ENCODE results near the gene POLR1C.

POLR1C gene

GRCh38 chr6:43495409-43495941 is 21.4 kb upstream of the POLR1C start:
- Histone ChIP-seq H3K4me3 (replicated peaks; ENCODE audit: insufficient read depth, low read length) (no peak overlapping the region), H3K27ac (replicated peaks) (no peak overlapping the region), H3K27me3 (ENCODE audit: insufficient read depth, poor library complexity, severe bottlenecking) (no peaks in the 10 kb centered on the region)
- TF ChIP-seq, protein P1, sequence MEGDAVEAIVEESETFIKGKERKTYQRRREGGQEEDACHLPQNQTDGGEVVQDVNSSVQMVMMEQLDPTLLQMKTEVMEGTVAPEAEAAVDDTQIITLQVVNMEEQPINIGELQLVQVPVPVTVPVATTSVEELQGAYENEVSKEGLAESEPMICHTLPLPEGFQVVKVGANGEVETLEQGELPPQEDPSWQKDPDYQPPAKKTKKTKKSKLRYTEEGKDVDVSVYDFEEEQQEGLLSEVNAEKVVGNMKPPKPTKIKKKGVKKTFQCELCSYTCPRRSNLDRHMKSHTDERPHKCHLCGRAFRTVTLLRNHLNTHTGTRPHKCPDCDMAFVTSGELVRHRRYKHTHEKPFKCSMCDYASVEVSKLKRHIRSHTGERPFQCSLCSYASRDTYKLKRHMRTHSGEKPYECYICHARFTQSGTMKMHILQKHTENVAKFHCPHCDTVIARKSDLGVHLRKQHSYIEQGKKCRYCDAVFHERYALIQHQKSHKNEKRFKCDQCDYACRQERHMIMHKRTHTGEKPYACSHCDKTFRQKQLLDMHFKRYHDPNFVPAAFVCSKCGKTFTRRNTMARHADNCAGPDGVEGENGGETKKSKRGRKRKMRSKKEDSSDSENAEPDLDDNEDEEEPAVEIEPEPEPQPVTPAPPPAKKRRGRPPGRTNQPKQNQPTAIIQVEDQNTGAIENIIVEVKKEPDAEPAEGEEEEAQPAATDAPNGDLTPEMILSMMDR (IDR thresholded peaks at IDR 0.05; ENCODE audit: insufficient read depth, low read length) = no peak
- TF ChIP-seq GABPA (IDR thresholded peaks at IDR 0.05; ENCODE audit: low read depth) = no peak
- TF ChIP-seq SPI1 (IDR thresholded peaks at IDR 0.05; ENCODE audit: borderline replicate concordance, low read depth) = peak; percentile 13; the same call in 1 of the 2 replicates
- TF ChIP-seq, protein P2, sequence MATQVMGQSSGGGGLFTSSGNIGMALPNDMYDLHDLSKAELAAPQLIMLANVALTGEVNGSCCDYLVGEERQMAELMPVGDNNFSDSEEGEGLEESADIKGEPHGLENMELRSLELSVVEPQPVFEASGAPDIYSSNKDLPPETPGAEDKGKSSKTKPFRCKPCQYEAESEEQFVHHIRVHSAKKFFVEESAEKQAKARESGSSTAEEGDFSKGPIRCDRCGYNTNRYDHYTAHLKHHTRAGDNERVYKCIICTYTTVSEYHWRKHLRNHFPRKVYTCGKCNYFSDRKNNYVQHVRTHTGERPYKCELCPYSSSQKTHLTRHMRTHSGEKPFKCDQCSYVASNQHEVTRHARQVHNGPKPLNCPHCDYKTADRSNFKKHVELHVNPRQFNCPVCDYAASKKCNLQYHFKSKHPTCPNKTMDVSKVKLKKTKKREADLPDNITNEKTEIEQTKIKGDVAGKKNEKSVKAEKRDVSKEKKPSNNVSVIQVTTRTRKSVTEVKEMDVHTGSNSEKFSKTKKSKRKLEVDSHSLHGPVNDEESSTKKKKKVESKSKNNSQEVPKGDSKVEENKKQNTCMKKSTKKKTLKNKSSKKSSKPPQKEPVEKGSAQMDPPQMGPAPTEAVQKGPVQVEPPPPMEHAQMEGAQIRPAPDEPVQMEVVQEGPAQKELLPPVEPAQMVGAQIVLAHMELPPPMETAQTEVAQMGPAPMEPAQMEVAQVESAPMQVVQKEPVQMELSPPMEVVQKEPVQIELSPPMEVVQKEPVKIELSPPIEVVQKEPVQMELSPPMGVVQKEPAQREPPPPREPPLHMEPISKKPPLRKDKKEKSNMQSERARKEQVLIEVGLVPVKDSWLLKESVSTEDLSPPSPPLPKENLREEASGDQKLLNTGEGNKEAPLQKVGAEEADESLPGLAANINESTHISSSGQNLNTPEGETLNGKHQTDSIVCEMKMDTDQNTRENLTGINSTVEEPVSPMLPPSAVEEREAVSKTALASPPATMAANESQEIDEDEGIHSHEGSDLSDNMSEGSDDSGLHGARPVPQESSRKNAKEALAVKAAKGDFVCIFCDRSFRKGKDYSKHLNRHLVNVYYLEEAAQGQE (IDR thresholded peaks at IDR 0.05; ENCODE audit: insufficient replicate concordance, low read depth) = no peak
- TF ChIP-seq POLR2AphosphoS5 (IDR thresholded peaks at IDR 0.05; ENCODE audit: low read depth) = no peak
- DNase-seq (ENCODE audit: low read depth in 1 of 2, low spot score in 1 of 2) = peak in 1 of 2 experiments; percentile 35

DNA sequence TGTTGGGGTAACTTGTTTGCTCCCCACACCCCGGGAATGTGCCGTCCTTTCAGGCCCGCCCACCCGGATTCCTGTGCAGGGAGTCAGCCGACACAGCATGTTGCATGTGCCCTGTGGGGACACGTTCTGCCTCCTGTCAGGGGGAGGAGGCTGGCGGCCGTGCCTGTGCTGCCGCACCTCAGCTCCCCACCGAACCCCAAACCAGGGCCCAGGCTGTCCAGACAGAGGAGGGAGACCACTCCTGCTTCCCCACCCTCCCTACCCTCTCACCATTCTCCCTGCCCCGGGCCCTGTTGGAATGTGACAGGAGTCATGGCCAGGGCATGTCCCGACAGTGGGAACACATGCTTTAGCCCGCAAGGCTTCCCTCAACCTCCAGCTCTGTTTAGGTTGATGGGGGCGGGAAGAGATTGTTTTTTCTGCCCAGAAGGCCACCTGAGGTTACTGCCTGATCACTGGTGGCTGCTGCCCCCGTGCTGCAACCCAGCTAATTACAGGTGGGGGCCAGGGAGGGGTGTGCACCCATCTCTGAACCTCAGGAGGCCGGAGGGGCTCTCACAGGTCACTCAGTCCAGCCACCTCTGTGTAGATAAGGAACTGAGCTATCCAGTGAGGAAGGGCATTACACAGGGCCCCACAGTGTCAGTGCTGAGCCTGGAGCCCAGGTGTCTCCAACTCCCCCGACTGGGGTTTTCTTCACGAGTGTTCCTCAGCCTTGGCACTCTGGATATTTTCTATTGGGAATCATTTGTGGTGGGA is 20.3 kb upstream of the POLR1C start:
- no peak for DNase-seq (ENCODE audit: low read depth in 1 of 2, low spot score in 1 of 2)
- H3K27me3 ChIP-seq (ENCODE audit: insufficient read depth, poor library complexity, severe bottlenecking) = no peaks in the 10 kb centered on the region
- TF ChIP-seq, protein P1 (IDR thresholded peaks at IDR 0.05; ENCODE audit: insufficient read depth, low read length) = no peak
- TF ChIP-seq SPI1 (IDR thresholded peaks at IDR 0.05; ENCODE audit: borderline replicate concordance, low read depth) (no peak), GABPA (IDR thresholded peaks at IDR 0.05; ENCODE audit: low read depth) (no peak), POLR2AphosphoS5 (IDR thresholded peaks at IDR 0.05; ENCODE audit: low read depth) (no peak)
- TF ChIP-seq, protein P2 (IDR thresholded peaks at IDR 0.05; ENCODE audit: insufficient replicate concordance, low read depth) = no peak
- no peak overlapping the region for H3K4me3 ChIP-seq (replicated peaks; ENCODE audit: insufficient read depth, low read length)
- no peak overlapping the region for H3K27ac ChIP-seq (replicated peaks)

DNA sequence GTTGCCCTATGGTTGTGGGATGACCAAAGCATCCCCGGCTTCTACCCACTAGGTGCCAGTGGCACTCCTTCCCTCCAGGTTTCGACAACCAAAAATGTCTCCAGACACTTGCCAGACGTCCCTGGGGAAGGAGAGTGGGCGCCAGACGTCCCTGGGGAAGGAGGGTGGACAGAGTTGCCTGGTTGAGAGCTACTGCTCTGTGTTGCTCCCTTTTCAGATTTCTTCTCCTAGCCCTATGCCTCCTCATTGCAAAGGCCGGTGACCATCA is 19.8 kb upstream of the POLR1C start:
- no peak overlapping the region for H3K4me3 ChIP-seq (replicated peaks; ENCODE audit: insufficient read depth, low read length)
- H3K27me3 ChIP-seq (ENCODE audit: insufficient read depth, poor library complexity, severe bottlenecking) = no peaks in the 10 kb centered on the region
- TF ChIP-seq GABPA (IDR thresholded peaks at IDR 0.05; ENCODE audit: low read depth) (no peak), SPI1 (IDR thresholded peaks at IDR 0.05; ENCODE audit: borderline replicate concordance, low read depth) (no peak), POLR2AphosphoS5 (IDR thresholded peaks at IDR 0.05; ENCODE audit: low read depth) (no peak)
- TF ChIP-seq, protein P2 (IDR thresholded peaks at IDR 0.05; ENCODE audit: insufficient replicate concordance, low read depth) = no peak
- TF ChIP-seq, protein P1 (IDR thresholded peaks at IDR 0.05; ENCODE audit: insufficient read depth, low read length) = no peak
- no peak overlapping the region for H3K27ac ChIP-seq (replicated peaks)
- DNase-seq (ENCODE audit: low read depth in 1 of 2, low spot score in 1 of 2) = no peak

All from HL-60 (cell line).